Stimulated activated CD8-positive, alpha-beta memory T cell treated with anti-CD3 and anti-CD28 coated beads, Interleukin-7, amount 100 ng/mL, for 48 hours (primary cell): Measurements from ENCODE around the gene AEN.

ENCODE experiments used
- DNase-seq, 2 donors: peaks; one replicate each; pipeline ENCODE4 v3.0.0-alpha.2; 2020; ENCODE audit warnings: low read depth in 1 of 2; ENCODE audit errors: extremely low read depth in 1 of 2

AEN gene, protein sequence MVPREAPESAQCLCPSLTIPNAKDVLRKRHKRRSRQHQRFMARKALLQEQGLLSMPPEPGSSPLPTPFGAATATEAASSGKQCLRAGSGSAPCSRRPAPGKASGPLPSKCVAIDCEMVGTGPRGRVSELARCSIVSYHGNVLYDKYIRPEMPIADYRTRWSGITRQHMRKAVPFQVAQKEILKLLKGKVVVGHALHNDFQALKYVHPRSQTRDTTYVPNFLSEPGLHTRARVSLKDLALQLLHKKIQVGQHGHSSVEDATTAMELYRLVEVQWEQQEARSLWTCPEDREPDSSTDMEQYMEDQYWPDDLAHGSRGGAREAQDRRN

GRCh38 chr15:88620995-88621772 lies at the start of gene AEN:
TSS of gene AEN (plus strand) at chr15:88621340. CDS start at chr15:88626210, 4,870 bp downstream.
- peak; percentile 89 to 90 for DNase-seq

DNA sequence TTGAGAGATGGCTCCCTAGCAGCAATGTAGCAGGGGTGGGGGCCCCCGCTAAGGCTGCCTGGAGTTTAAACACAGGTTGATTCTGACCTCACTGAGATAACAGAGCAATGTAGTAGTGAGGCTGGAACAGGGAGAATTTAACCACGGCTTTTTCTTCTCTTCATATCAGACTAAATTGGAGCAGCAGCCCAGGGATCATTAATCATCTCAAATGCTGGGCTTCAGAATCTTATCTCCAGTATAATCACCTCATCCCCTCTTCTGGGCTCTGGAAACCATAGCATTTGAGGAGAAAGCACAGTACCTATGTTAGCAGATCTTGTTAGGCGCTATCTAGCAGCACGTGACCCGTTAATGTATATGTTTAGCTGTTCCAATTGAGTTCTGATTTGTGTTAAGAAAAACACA lies 49.3 kb upstream of the AEN start:
- no peak for DNase-seq

DNA sequence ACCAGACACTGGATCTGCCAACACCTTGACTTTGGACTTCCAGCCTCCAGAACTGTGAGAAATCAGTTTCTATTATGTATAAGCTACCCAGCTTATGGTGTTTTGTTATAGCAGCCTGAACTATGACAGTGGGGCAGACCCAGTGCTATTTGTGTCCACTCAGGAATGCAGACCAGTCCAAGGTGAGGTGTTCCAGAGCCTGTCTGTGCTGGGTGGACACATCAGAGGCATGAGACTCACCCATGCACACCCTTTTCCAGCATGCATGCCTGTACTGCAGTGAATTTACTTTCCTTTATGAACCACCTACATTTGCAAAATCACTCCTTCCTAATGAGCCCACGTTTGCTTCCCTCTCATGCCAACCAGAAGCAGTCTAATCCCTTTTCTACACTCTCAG lies 47.1 kb upstream of the AEN start:
- DNase-seq = no peak

DNA sequence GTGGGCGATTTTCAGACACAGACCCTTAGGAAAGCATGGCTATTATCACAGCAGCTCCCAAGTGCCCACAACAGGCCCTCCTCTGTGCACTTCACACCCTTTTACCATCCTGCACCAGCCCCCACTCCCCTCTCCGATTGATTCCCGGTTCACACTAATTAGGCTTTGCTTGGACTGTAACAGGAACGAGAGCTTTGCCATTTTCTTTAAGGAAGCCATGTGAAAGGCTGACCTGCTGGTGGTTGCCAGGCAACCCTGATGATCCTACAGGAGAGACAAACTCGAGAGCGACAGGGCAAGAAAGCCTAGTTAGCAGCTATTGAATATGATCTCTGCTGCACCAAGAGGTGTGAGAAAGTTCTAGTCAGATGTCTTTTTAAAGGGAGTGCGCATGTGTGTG lies 46.5 kb upstream of the AEN start:
- no peak for DNase-seq

DNA sequence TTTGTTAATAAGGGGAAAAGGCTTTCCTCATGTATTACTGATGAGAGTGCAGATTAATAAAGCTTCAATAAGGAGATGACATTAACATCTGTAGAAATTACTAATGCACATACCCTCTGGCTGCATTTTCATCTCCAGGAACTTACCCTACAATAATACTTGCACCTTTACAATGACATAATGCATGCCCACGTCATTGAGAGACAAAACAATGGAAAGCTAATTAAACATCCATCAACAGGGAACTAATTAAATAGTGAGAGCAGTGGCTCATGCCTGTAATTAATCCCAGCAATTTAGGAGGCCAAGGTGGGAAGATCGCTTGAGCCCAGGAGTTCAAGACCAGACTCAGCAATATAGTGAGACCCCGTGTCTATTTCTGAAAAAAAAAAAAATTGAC lies 41.8 kb upstream of the AEN start:
- DNase-seq = no peak

DNA sequence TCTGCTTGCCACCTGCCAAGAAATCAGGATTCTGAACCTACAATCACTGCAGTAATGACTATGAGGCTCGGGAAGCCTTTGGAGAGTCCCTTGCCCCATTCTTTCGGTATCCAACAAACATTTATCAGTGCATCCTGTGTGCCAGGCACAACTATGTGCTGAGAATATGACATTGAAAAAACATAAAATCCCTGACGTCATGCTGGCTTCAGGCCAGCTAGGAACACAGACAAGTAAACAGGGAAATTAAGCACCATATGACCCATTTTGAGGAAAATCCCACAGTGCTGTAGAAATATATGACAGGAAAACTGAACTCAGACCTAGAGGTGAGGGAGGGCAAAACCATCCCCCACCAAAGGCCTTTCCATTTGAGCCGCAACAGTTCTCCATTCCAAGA lies 40.6 kb upstream of the AEN start:
- DNase-seq = no peak

DNA sequence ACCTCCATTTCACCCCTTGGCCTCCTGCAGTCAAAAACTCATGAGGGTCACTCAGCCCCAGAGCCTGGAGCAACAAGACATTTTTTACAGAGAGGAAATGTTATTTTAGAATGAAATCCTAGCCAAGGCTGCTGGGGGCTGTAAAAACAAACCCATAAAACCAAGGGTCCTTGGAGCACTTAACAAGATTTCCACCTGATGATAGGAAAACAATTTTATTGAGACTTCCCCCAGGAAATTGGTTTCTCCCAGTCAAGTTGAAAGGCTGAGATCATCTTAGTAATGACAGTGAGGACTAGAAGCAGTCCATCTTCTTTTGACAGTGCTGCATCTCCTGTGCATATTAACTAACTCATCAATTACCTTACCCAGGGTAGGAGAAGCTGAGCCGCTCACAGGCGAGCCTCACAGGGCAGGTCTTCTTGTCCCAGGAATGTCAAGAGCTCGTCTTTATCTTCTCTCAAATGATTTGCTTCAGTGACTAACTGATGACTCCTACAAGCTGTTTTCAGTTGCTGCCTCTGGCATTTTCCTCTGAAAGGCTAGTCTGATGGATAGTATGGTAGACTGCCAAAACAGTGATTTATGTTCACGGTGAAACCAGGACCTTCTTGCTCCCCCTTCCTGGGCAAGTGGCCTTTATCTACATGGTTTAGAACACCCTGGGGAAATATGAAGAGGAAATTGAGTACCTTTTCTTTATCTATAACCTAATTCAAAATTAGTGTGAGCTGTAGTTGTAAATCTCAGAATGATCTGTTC lies 34.6 kb upstream of the AEN start:
- DNase-seq = no peak

GRCh38 chr15:88590759-88591158 lies 30.4 kb upstream of the AEN start:
- DNase-seq = no peak

GRCh38 chr15:88591384-88591783 lies 29.8 kb upstream of the AEN start:
- DNase-seq = no peak

DNA sequence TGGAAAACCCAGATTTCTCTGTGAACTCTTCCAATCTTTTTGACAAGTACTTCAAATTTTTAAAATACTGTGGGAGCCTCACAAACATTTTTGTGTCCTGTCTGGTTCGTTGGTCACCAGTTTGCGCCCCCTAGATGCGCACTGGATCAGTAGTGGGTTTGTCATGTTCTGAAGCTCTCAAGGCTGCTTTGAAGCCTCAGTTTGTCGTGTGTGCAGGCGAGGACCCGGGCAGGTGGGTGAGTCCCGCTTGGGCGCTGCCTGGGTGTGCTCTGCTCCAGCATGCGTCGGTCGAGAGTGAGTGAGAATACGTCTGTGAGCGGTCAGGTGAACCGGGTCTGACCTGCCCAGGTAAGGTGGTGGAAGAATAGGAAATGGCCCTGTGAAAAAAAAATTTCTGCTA lies 17.3 kb upstream of the AEN start:
- DNase-seq = no peak

GRCh38 chr15:88604381-88605188 lies 16.6 kb upstream of the AEN start:
- no peak for DNase-seq

GRCh38 chr15:88605189-88606069 lies 15.7 kb upstream of the AEN start:
- no peak for DNase-seq

GRCh38 chr15:88606070-88606794 lies 14.9 kb upstream of the AEN start:
- DNase-seq = no peak

- no peak for DNase-seq
Observed at GRCh38 chr15:88607951-88608350, 13.2 kb upstream of the AEN start.

DNA sequence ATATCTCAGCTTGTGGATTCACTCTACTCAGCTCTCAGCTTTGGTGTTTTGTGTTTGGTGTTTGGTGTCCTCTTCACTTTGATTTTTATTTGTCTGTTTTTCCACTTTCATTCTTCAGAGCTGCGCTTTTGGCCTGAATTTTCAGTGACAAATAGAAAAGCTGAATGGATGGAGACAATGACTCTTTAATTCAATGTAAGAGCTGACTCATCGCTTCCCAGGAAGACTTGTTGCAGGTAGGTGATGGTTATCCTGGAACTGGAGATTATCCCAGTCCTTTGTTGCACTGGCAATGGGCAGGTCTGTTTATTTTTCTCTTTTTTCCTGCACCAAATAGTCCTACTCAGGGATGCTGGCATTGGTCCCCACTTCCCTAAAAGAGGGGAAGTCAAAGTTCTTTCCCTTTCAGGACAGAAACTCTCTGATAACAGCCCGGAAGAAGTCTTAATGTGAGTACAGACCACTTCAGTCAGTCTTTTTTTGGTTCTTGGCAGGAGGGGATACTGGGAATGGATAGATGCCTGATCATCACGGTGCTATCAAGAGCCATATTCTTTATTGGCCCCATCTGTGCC lies 12.4 kb upstream of the AEN start:
- no peak for DNase-seq

DNA sequence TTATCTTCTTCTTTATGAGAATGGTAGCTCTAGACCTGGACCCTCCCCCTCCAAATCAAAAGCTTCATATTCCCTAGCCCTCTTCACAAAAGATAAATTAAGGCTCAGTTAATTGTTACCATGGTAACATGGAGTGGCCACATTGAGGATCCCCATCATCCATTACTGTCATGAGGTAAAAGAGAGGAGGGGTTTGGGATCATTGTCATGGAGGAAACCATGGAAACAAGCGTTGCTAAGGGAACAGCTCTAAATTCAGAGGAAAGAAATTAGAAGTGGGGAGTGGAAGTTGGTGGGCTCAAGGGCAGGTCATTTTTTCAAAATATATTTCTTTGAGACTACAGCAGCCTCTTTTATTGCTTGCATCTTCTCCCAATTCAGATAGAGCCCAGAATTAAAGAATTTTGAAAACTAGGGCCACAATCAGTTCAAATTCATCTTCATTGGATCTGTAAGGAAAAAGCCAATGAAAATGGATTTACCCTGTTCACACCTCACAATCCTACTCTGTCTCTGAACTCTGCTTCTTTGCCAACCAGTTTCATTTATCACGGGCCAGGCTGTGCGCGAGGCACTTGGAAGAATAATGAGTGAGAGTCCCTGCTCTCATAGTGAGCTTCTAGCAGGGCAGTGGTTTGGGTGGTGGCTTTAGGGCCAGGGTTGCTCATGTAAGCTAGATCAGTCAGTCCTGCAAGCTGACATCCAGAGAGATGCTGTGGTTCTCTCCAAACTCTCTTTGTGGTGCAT lies 11.6 kb upstream of the AEN start:
- DNase-seq = no peak

- DNase-seq = no peak
Observed at GRCh38 chr15:88610701-88611231, 10.4 kb upstream of the AEN start.
